NOMO-1 treated with DMSO at 0.1 percent for 48 hours (cell line): ENCODE data around the gene PRKCD.

ENCODE experiments used
- DNase-seq: peaks from one replicate; lab custom pipeline; 2025; ENCODE audit not compliant: unreplicated experiment; lab: John Stamatoyannopoulos, UW

The PRKCD gene

DNA sequence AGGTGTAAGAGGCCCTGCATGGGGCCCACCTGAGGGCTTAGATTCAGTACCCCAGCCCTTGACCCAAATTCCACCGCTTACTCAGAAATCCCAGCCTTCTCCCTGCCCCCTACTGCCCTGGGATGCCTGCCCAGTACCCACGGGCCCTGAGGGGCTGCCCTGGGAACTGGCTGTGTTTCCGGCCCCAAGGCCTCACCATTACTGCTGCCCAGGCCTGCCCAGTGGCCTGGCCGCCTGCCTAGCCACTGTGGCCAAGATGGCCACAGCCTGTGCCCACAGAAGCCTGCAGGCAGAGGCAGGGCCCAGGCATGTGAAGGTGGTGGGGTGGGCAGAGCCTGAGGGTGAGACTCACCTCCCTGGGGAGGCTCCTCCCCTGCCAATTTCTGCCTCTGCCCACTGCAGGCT, 6.1 kb upstream of the PRKCD start:
- DNase-seq, result no peak

GRCh38 chr3:53155760-53156159, 5.2 kb upstream of the PRKCD start:
- DNase-seq, result no peak

GRCh38 chr3:53156368-53156834, 4.6 kb upstream of the PRKCD start:
- no peak for DNase-seq

DNA sequence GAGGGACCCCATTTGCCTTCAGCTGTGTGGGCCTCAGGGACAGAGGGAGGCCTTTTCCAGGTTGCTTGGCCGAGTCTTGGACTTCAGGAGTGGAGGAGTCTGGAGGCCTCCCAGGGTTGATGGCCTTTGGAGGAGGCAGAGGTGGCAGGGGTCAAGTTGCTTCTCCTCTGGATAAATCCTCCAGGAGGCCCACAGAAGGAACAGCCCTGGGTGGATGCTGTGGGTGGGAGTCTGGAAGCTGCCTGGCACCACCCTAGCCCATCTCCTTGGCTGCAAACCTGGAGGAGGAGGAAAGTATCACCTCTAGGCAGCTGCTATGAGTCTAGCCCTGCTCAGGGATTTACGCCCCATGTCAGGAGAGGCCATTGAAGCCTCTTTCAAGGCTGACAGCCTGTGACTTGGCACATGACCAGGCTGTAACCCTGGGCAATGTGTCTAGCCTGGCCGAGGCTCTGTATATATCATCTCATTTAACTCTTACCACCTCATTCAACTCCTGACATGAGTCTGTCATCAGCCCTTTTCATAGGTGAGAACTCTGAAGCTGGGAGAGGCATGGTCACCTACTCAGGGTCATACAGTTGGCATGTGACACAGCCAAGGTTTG, 2.9 kb upstream of the PRKCD start:
- no peak for DNase-seq

GRCh38 chr3:53158765-53159155, 2.2 kb upstream of the PRKCD start:
- peak; percentile 70 for DNase-seq

DNA sequence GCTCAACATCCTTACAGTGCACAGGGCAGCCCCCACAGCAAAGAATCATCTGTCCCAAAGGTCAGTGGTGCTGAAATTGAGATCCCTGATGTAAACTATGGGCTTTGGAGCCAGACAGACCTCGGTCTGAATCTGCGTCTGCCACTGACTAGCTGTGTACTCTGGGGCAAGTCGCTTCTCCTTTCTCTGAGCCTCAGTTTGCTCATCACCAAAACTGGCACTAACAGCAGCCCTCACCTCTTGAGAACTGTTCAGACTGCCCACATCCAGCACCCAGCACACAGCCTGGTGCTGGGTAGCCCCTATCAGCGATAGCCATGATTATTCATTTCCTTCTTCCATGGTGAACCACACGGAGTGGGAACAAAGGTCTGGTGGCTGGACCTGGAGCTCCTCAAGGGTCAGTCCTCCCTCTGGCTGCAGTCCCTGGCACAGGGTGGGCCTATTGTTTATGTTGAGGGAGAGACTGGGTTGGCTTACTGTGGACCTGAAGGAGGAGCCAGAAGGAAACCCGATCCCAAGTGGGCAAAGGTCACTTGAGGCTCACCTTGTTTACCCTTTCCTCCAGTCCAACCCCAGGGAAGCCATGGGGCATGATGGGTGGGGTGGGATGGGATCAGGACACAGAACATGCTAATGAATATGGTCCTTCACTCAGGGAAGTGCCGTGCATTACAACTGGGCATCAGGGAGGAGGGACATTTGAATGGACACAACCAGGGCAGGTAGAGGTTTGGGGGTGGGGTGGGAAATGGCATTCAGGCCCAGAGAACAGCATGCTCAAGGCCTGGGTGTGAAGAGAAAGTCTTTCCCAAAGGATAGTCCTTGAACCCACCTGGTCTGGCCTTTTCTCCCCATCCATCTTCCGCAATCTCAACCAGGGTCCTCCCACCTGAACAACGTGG, 1.6 kb upstream of the PRKCD start:
- DNase-seq, result no peak

GRCh38 chr3:53160061-53160659, 849 bp upstream of the PRKCD start:
- DNase-seq, result no peak

- peak; percentile 6 for DNase-seq
Measured at GRCh38 chr3:53161450-53161819, 426 bp downstream of the PRKCD start.

- DNase-seq, result peak; percentile 40
Measured at GRCh38 chr3:53161820-53162671, 1.0 kb downstream of the PRKCD start.

- no peak for DNase-seq
Measured at GRCh38 chr3:53162672-53163443, 1.8 kb downstream of the PRKCD start.

GRCh38 chr3:53163444-53164387, 2.7 kb downstream of the PRKCD start:
- DNase-seq, result no peak

DNA sequence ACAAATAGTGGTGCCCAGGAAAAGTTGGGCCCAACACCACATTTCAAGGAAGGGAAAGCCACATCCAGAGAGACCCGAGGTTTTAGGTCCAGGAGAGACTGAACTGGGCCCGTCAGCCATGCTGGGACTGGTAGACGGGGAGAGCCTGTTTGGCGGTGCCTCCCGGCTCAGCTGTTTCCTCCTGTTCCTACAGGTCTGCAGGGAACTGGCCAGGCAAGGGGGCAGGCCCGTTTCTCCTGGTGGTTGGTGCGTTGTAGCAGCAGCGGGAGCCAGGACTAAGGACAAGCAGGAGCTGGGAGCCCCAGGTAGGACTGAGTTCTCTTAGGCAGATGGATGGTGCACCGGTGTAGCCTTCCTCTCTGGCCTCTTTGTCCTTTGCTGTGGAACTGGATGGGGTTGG, 3.9 kb downstream of the PRKCD start:
- no peak for DNase-seq

DNA sequence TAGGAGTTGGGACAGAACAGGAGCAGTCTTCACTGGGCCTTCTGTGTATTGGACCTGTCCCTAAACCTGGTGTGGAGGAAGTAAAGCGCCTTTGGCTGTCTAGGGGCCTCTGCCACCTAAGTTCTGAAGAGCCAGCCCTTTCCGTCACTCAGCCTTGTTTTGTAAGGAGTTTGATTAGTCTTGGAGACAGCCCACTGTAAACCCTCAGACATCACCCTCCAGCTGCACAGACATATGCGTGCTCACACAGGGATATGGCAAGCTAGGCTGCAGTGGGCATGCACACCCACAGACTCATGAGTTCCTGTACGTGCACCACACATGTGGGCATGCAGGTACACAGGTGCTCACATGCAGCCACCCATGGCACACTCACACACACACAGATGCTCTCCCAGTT, 5.2 kb downstream of the PRKCD start:
- DNase-seq, result no peak

DNA sequence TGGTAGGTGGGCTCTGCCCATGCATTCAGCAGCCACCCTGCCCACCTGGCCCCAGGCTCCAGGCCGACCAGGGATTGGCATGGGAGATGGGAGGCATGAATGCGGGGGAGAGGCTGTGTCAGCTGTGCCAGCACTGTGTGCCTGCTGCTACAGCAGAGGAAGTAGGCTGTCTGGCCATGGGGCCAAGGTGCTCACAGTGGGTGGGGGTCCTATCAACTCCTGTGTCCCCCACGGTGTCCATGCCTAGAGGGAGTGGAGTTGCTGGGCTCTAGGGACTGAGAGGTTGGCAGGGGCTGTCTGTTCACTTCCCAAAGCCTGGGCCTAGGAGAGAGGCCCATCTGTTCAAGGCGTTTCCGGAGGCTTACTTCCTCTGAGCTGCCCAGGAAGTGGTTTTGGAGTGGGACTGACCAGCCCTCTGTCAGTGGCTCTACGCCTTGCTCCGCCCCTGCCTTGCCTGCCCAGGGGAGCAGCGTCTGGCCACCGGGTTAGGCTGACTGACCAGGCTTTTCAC, 5.8 kb downstream of the PRKCD start:
- DNase-seq, result peak; percentile 68

- DNase-seq, result no peak
Measured at GRCh38 chr3:53167418-53168174, 6.6 kb downstream of the PRKCD start.

DNA sequence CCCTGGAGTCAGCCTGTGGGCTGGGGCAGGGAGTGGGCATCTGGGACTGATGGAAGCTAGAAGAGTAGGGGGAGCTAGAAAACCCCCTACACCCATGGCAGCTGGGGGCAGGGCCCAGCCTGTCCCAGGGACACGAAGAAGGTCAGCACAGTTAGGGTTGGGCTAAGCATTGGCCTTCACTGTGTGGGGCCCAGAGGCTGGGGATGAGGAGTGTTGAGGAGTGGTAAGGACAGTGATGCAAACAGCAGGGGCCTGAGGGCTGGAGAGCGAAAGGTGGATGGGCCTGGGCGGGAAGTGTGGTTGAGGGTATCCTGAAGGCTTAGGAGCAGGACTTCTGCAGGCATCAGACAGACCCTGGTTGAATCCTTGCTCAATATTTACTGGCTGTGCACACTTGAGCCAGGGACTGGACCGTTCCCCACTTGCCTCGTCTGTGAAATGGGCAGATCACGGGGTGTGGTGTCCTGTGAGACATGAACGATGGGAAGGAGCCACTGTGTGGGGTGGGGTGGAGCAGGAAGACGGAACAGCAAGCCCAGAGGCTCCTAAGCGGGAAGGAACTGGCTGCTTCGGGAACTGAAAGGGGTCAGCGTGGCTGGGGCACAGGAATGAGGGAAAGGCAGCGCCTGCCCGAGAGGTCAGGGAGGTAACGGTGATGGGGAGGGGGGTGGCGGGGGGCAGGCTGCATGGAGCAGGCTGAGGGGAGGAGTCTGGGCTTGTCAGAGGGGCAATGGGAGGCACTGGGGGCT, 7.3 kb downstream of the PRKCD start:
- no peak for DNase-seq

GRCh38 chr3:53169045-53169831, 8.2 kb downstream of the PRKCD start:
- DNase-seq, result peak; percentile 77
